Stomach (tissue), 4 donors: ENCODE data around the gene RBFOX1.

Source experiments
- POLR2A ChIP-seq, 4 donors: fragments of 450-650 bp; IDR thresholded peaks; one replicate each; pipeline ENCODE4 v1.6.1; 2016; ENCODE audit warnings: antibody characterized with exemption in 4 of 4, control low read depth in 2 of 4, mild to moderate bottlenecking in 1 of 4, moderate library complexity in 1 of 4
- POLR2AphosphoS5 ChIP-seq, 3 donors: sonication (generic); formaldehyde crosslinking; IDR thresholded peaks; one replicate each; pipeline ENCODE4 v1.6.1; 2016; ENCODE audit warnings: antibody characterized with exemption in 3 of 3
- TF ChIP-seq, protein P1 (sequence below), 7 experiments: fragments of 450-650 bp in 4 of 7; fragments of 200-600 bp in 3 of 7; sonication (generic) in 3 of 7; IDR thresholded peaks; one replicate each; pipeline ENCODE4 v1.5.1; 2016 to 2019; ENCODE audit warnings: antibody characterized with exemption in 7 of 7, control low read depth in 2 of 7, mild to moderate bottlenecking in 1 of 7

DNA sequence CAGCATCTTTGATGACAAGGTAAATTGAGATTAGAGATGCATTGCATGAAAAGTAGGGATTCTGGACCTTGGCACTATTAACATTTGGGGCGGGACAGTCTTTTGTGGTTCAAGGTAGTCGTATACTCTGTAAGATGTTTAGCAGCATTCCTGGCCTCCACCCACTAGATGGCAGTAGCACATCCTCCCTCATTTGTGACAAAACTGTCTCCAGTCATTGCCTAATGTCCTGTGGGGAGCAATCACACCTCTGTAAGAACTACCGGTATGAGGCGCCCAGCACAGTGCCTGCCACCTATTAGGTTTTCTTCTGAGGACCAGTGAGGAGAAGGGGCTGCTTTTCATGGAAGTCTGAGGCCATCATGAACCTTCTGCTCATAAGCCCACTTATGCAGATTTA is 180.8 kb downstream of the RBFOX1 start:
- TF ChIP-seq, protein P1, sequence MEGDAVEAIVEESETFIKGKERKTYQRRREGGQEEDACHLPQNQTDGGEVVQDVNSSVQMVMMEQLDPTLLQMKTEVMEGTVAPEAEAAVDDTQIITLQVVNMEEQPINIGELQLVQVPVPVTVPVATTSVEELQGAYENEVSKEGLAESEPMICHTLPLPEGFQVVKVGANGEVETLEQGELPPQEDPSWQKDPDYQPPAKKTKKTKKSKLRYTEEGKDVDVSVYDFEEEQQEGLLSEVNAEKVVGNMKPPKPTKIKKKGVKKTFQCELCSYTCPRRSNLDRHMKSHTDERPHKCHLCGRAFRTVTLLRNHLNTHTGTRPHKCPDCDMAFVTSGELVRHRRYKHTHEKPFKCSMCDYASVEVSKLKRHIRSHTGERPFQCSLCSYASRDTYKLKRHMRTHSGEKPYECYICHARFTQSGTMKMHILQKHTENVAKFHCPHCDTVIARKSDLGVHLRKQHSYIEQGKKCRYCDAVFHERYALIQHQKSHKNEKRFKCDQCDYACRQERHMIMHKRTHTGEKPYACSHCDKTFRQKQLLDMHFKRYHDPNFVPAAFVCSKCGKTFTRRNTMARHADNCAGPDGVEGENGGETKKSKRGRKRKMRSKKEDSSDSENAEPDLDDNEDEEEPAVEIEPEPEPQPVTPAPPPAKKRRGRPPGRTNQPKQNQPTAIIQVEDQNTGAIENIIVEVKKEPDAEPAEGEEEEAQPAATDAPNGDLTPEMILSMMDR (IDR thresholded peaks at IDR 0.05): peak in 3 of 7 experiments; percentile 7 to 16 (median 11)
- TF ChIP-seq POLR2A (IDR thresholded peaks at IDR 0.05): no peak
- TF ChIP-seq POLR2AphosphoS5 (IDR thresholded peaks at IDR 0.05): no peak
